ENCODE data around the gene NTRK3. TPM values are rescaled to one million over a fixed set of nuclear protein-coding genes. Genes with fewer than 3 reads are reported as not detected.

NTRK3 gene
- total and polyA plus RNA-seq, 4 donors: 0.21 to 2.9 (median 0.32) TPM

- TF ChIP-seq, protein P1, sequence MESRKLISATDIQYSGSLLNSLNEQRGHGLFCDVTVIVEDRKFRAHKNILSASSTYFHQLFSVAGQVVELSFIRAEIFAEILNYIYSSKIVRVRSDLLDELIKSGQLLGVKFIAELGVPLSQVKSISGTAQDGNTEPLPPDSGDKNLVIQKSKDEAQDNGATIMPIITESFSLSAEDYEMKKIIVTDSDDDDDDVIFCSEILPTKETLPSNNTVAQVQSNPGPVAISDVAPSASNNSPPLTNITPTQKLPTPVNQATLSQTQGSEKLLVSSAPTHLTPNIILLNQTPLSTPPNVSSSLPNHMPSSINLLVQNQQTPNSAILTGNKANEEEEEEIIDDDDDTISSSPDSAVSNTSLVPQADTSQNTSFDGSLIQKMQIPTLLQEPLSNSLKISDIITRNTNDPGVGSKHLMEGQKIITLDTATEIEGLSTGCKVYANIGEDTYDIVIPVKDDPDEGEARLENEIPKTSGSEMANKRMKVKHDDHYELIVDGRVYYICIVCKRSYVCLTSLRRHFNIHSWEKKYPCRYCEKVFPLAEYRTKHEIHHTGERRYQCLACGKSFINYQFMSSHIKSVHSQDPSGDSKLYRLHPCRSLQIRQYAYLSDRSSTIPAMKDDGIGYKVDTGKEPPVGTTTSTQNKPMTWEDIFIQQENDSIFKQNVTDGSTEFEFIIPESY (IDR thresholded peaks at IDR 0.05): no peak
Observed at GRCh38 chr15:87917480-87917879, 339.1 kb downstream of the NTRK3 start (continued).

DNA sequence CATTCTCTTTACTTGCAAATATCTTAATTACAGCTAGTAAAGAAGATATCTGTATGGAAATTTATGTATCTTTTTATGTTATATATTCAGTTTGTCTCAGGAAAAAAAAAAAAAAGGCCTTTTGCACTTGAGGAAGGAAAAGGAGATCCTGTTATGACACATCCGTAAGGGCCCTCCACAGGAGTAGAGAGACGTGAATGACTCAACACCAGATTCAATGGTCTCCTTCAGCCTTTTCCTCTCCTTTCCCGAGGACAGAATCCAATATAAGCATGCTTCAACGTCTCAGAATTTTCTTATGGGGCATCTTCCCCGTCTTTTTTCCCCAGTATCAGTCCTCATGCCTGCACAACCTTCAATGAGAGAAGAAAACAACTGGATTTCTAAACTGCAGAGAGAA lies 340.3 kb downstream of the NTRK3 start:
- Histone ChIP-seq H3K4me3 (ENCODE audit: low read depth in 1 of 3, low read length in 3 of 3) (no peak overlapping the region), H3K9ac (ENCODE audit: low read depth in 1 of 2, low read length in 2 of 2) (no peak overlapping the region), H3K27ac (ENCODE audit: low read depth in 1 of 2, low read length in 2 of 2) (no peak overlapping the region), H3K36me3 (ENCODE audit: control insufficient read depth in 4 of 4, insufficient read depth in 3 of 4, low read depth in 1 of 4, low read length in 3 of 4) (no peaks in the 10 kb centered on the region), H3K27me3 (ENCODE audit: control insufficient read depth in 4 of 4, insufficient read depth in 4 of 4, low read length in 3 of 4) (peaks cover 0 to 7% (median 2%) of the 10 kb centered on the region in 4 donors), H3K9me3 (ENCODE audit: control insufficient read depth in 4 of 4, low read length in 3 of 4) (no peaks in the 10 kb centered on the region), H3K4me1 (ENCODE audit: control insufficient read depth in 4 of 4, insufficient read depth in 4 of 4, low read length in 3 of 4) (no peaks in the 10 kb centered on the region)
- 48% methylated on average over 5 of the region's 5 CpGs for WGBS
- DNase-seq (ENCODE audit: low spot score): no peak
- TF ChIP-seq, protein P2, sequence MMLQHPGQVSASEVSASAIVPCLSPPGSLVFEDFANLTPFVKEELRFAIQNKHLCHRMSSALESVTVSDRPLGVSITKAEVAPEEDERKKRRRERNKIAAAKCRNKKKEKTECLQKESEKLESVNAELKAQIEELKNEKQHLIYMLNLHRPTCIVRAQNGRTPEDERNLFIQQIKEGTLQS (IDR thresholded peaks at IDR 0.05): no peak
- no peak for TF ChIP-seq HNF4G (IDR thresholded peaks at IDR 0.05)
- no peak for TF ChIP-seq JUND (IDR thresholded peaks at IDR 0.05)
- no peak for TF ChIP-seq NR2F2 (IDR thresholded peaks at IDR 0.05)
- no peak for TF ChIP-seq GABPA (IDR thresholded peaks at IDR 0.05 in 1 of 2, conservative IDR thresholded peaks at IDR 0.05 in 1 of 2)
- TF ChIP-seq, protein P1 (IDR thresholded peaks at IDR 0.05): no peak
- no peak for TF ChIP-seq YY1 (IDR thresholded peaks at IDR 0.05)
- TF ChIP-seq FOXA1 (IDR thresholded peaks at IDR 0.05): no peak
- TF ChIP-seq EGR1 (IDR thresholded peaks at IDR 0.05; ENCODE audit: low read depth in 2 of 2): no peak
- TF ChIP-seq SP1 (IDR thresholded peaks at IDR 0.05): no peak
- no peak for TF ChIP-seq FOXA2 (IDR thresholded peaks at IDR 0.05)
- TF ChIP-seq RXRA (IDR thresholded peaks at IDR 0.05): no peak
- no peak for TF ChIP-seq RAD21 (IDR thresholded peaks at IDR 0.05)
- no peak for TF ChIP-seq TAF1 (conservative IDR thresholded peaks at IDR 0.05)
- TF ChIP-seq HNF4A (conservative IDR thresholded peaks at IDR 0.05): no peak
- no peak for TF ChIP-seq MAX (IDR thresholded peaks at IDR 0.05)
- TF ChIP-seq CTCF (IDR thresholded peaks at IDR 0.05; ENCODE audit: low read depth, low read length, missing input control): no peak
- no peak for TF ChIP-seq REST (IDR thresholded peaks at IDR 0.05)
